GM21381 (cell line): ENCODE measurements around the gene PSPH.
"Not testable (repeated sequence)": the region's sequence is repeated elsewhere in the genome, so short reads cannot be mapped to it uniquely, and the experiment has no call there.

Experiments used
- ATAC-seq: cut with Tn5 transposase; IDR thresholded peaks from one replicate; pipeline ENCODE4 v1.9.1; 2021; ENCODE audit warnings: mild to moderate bottlenecking, moderate library complexity; ENCODE audit not compliant: unreplicated experiment

PSPH gene

DNA sequence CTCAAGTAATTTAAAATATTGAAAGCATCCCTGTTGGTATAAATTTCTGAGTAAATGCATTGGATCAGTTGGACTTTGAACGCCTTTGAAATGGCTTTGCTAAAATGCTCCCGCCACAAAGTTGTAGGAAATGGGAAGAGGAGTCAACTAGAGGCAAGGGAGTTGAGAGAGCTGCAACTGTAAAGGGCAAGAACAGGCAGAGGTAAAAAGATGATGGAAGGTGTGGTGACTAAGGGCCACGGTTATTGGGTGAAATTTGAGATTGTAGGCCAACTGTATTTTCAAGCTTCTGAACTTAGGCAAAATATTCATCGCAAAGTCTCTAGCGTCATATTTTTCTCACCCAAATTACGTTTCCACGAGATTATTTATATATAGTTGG is 12.2 kb upstream of the PSPH start:
- no peak for ATAC-seq

- ATAC-seq = no peak
These were observed 11.1 kb upstream of the PSPH start for GRCh38 chr7:56062382-56062781.

- no peak for ATAC-seq
These were observed 2.7 kb upstream of the PSPH start for GRCh38 chr7:56053993-56054392.

DNA sequence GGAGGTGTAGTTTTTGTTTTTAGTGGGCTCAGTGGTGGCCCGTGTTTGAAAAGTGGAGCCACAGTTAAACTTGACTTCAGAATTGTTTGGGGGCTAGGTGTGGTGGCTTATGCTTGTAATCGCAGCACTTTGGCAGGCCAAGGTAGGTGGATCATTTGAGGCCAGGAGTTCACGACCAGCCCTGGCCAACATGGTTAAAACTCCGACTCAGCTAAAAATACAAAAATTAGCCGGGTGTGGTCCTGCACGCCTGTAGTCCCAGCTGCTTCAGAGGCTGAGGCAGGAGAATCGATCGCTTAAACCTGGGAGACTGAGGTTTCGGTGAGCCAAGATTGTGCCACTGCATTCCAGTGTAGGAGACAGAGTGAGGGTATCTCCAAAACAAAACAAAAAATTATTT is 2.1 kb upstream of the PSPH start:
- ATAC-seq = no peak

DNA sequence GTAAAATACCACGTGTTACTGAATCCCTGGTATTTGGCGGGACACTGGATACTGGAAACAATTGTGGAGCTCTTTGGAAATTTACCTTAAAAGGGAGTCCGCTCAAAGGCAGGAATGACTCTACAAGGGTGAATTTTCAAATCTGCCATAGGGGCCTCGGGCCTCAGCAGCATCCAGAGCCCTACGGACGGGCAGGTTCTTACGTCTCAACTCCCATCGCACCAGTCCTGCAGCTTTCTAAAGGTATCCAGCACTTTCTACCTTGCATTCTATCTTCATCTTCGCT is 248 bp downstream of the PSPH start:
- ATAC-seq = no peak

DNA sequence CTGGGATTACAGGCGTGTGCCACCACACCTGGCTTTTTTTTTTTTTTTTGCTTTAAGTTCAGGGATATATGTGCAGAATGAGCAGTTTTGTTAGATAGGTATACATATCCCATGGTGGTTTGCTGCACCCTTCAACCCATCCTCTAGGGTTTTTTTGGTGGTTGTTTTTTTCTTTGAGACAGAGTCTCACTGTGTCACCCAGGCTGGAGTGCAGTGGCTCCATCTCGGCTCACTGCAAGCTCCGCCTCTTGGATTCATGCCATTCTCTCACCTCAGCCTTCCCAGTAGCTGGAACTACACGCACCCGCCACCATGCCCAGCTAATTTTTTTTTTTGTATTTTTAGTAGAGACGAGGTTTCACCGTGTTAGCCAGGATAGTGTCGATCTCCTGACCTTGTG is 2.5 kb downstream of the PSPH start:
- ATAC-seq = not testable (repeated sequence)

DNA sequence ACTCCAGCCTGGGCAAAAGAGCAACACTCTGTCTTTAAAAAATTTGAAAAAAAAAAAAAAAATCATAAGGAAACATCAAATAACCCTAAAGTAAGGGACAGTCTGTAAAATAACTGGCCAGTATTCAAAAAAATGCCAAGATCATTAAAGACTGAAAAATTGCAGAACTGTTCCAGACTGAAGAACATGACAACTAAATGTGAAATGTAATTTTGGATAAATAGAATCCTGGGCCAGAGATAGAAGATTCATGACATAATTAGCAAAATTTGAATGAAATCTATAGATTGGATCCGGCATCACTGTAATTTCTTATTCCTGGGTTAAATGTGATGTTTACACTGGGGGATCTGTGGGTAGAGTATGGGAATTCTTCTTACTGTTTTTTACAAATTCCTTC is 3.0 kb downstream of the PSPH start:
- no peak for ATAC-seq

- not testable (repeated sequence) for ATAC-seq
These were observed 3.7 kb downstream of the PSPH start for GRCh38 chr7:56047446-56048116.

DNA sequence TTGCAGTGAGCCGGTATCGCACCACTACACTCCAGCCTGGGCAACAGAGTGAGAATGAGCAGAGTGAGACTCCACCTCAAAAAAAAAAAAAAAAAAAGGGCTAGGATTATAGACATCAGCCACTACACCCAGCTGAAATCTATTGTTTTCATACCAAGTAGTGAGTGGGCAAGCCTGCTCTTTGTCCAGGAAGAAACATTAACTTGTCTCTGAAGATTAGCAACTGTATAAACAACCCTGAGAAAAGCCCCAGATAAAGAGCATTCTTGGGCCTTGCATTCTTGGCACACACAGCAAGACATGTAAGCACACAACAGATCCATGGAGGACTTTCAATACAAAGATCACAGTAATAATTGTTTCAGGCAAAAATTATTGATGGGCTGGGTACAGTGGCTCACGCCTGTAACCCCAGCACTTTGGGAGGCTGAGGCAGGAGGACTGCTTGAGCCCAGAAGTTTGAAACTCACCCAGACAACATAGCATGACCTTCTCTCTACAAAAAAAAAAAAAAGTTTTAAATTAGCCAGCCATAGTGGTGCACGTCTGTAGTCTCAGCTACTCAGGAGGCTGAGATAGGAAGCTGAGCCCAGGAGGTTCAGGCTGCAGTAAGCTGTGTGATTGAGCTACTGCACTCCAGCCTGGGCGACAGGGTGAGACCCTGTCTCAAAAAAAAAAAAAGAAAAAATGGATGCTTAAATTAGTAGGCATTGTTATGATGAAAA is 4.4 kb downstream of the PSPH start:
- ATAC-seq = no peak

DNA sequence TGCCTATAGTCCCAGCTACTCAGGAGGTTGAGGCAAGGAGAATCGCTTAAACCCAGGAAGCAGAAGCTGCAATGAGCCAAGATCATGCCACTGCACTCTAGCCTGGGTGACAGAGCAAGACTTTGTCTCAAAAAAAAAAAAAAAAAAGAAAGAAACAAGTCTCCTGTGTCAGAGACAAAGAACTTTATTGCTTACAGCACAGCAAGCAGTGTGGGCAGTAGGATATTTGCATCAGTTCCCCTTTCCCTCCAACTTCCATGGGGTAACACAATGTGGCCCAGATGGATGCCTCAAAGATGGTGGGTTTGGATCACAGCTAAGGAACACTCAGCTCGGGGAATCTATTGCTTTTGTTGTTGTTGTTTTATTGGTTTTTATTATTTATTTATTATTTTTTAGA is 5.5 kb downstream of the PSPH start:
- ATAC-seq = not testable (repeated sequence)

DNA sequence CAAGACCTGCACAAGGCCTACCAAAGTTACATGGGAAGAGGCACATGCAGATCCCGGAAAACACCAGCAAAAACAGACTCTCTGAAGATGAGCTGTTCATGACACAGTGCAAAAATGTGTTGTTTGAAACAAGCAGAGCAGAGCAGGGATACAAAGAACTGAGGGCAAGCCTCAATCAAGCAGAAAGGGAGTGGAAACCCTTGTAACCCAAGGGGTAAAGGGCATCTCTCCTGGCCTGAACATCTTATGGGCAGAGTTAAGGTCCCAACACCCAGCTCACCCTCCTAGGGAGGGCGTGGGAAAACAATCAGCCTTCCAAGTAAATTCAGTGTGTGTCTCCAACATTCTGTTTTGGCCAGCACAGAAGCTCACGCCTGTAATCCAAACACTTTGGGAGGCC is 10.5 kb downstream of the PSPH start:
- no peak for ATAC-seq

DNA sequence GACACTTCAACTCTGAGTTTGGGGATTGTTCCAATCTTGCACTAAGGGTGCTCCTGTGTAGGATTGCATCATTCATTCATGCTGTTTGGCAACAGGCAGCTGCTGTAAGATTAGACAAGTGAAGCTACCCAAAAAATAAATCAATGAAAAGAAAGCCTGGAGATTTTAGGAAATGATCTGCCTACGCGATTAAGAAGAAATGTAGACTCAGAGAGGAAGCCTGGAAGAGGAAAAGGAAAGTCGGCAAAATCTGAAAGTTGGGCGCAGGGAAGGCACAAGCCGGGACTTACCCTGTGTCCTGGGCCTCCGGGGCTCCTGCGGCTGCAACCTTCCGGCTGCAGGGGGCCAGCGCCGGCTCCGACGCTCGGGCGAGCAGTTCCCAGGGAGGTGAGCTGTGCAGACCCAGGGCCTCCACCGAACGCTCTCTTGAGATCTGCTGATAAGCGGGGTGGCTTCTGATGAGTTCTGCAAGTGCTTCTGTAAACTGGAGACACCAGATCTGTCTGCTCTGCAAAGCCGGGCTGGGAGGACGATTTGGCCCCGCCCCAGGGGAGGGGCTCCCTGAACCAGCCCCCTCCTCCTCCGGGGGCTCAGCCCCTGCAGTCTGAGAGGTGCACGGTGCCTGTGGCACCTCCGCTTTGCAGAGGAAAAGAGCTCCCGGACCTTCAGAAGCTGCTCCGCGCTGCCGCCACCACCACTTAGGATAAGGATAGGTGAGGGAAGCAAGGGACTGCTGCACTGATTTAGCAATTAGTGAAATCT is 17.4 kb downstream of the PSPH start:
- ATAC-seq = peak; percentile 96

DNA sequence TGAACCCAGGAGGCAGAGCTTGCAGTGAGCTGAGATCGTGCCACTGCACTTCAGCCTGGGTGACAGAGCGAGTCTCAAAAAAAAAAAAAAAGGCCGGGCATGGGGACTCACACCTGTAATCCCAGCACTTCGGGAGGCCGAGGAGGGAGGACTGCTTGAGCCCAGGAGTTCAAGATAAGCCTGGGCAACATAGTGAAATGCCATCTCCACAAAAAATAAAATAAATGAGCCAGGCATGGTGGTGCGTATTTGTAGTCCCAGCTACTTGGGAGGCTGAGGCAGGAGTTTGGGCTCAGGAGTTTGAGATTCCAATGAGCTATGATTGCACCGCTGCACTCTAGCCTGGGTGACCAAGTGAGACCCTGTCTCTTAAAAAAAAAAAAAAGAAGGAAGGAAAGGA is 18.7 kb downstream of the PSPH start:
- ATAC-seq = not testable (repeated sequence)

DNA sequence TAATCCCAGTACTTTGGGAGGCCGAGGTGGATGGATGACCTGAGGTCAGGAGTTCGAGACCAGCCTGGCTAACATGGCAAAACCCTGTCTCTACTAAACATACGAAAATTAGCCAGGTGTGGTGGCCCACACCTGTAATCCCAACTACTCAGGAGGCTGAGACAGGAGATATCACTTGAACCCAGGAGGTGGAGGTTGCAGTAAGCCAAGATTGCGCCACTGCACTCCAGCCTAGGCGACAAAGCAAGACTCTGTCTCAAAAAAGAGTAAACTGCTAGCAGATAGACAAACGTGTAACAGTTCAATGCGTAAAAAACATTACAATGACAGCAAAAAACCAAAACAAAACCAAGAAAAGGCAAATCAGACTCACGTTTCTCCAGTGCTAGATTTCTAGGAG is 19.7 kb downstream of the PSPH start:
- ATAC-seq = not testable (repeated sequence)

DNA sequence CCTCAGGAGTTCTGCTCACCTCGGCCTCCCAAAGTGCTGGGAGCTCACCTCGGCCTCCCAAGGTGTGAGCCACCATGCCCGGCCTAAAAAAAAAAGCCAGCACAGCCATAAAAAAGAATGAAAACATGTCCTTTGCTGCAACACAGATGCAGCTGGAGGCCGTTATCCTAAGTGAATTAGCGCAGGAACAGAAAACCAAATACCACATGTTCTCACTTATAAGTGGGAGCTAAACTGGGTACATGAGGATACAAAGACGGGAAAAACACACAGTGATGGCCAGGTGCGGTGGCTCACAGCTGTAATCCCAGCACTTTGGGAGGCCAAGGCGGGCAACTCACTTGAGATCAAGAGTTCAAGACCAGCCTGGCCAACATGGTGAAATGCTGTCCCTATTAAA is 20.9 kb downstream of the PSPH start:
- ATAC-seq = no peak

GRCh38 chr7:56028942-56029630 is 22.2 kb downstream of the PSPH start:
- ATAC-seq = no peak

GRCh38 chr7:56026538-56026937 is 24.7 kb downstream of the PSPH start:
- no peak for ATAC-seq

GRCh38 chr7:56023500-56023899 is 27.7 kb downstream of the PSPH start:
- ATAC-seq = no peak

GRCh38 chr7:56019501-56019900 is 31.7 kb downstream of the PSPH start:
- ATAC-seq = no peak

DNA sequence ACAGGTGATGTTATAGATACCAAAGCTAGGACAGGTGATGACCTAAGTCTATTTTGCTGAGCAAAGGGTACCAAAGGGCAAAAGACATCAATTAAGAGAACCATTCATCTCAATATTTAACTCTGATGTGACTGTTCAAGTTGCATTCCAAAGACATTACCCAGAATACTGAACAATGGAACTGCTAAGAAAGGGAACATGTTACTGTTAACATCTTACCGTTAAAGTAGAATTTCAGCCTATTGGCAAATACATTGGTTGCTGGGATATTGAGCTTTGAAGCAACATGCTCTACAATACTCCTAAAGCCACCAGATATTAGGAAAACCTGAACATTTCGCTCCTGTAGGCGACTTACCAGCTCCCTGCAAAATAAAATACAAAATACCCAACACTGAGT is 34.2 kb downstream of the PSPH start:
- not testable (repeated sequence) for ATAC-seq

DNA sequence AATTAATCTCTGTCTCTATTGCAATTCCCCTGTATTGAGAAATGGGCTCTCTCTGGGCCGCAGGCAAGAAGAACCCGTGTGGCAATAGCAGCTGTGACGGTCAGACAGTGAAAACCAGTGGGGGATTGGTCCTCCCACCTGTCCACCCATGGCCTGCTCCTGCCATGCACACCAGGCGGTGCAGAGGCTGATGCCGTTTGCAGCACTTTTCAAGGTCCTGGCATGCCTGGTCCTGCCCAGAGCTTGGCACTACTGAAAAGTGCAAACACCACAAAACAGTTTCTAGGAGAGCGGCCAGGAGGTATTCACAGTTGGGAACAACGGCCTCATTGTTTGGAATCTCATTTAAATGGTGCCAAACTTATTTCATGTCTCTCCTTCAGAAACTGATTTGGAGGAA is 41.5 kb downstream of the PSPH start:
- ATAC-seq = no peak

DNA sequence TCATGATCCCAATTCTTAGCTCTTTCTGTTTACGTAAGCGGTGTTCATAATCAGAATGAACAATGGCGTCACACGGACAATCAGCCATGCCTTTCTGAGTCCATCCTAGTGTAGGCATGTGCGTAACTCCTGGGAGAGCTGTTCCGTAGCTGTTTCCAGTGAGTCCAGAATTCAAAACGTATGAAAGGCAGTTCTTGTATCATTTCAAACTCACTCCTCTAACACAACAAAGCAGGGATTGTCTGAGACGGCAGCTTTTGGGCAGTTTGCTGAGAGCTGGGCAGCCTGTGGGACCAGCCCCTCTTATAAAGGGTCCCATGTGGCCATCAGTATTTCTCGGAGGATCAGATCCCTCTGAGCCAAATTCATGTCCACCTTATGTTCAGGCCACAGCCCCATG is 43.4 kb downstream of the PSPH start:
- no peak for ATAC-seq
